Activated CD8-positive, alpha-beta memory T cell treated with anti-CD3 and anti-CD28 coated beads, Interleukin-2, amount 50 U/mL, for 24 hours (primary cell): ENCODE data around the gene MAGEB16.

Experiments used
- DNase-seq: peaks from one replicate; pipeline ENCODE4 v3.0.0-alpha.2; 2020; ENCODE audit errors: extremely low read depth

Gene MAGEB16

GRCh38 chrX:35798042-35798441 is at the start of gene MAGEB16:
MAGEB16 (plus strand) TSS chrX:35798342; CDS start chrX:35802197, 3,855 bp downstream.
- DNase-seq = no peak

DNA sequence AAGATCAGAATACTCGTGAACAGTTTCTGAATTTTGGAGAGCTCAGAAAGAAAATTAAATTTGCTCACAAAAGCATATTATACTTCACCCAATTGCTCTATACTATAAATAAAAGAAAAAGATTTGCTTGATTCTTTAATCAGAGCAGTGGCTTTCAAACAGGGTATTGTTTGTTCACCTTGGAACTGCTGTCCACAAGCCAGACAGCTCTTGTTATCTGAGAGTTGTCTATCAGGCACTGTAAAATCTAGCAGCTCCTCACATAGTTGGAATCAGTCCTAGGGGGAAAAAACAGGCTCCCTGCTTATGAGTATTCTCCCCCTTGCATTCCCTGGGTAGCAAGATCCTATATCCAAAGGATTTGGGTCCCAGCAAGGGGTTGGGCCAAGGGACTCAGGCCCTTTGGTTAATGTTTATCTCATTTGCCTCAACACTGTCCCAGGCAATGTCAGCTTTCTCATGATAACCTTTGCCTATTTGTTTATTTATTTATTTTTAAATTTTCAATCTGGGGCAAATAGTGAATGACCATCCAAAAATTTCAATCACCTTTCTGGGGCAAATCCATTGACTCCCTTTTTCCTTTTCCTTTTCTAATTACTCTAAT is 24.1 kb upstream of the MAGEB16 start:
- no peak for DNase-seq

DNA sequence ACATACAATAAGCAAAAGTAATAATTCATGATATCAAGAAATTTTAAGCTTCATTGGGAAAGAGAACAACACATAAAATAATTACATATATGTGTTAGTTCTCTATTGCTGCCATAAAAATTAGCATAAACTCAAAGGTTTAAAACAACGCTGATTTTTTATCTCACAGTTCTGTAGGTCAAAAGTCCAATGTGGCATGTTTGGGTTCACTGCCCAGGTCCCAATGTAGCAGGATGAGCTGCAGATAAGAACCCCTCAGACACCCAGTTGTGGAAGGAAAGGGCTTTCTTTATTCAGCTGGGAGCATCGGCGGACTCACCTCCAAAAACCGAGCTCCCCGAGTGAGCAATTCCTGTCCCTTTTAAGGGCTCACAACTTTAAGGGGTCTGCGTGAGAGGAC is 13.1 kb upstream of the MAGEB16 start:
- DNase-seq = no peak

DNA sequence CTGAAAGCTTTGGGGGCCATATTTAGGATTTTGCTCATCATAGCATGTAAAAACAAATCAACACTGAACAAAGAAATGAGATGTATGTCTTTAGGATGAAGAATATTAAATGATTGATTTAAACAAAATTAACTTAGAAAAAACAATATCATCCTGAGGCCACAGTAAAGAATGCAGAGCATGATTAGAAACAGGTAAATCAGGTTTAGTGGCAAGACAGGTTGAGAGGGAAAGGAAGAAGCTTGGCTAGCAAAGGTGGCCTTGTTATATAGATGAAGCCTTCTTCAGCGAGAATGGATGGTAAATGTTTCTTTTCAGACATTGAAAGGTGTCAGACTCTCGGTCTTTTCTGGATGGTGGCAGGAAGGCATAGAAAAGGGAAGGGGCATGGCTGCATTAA is 11.9 kb upstream of the MAGEB16 start:
- no peak for DNase-seq

DNA sequence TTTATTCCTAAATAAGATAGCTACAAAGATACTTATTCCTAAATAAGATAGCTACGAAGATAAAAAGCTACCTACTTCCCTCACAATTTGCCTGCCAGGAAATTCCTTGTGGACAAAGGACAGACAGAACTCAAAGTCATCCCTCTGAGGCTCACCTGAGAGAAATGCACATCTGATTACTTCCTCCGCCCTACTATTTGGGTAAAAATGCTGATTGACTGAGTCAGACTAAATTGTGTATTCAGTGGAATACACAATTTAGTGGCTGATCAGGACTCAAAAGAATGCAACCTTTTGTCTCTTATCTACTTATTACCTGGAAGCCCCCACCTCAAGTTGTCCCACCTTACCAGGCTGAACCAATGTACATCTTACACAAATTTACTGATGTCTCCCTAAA is 10.3 kb upstream of the MAGEB16 start:
- no peak for DNase-seq

DNA sequence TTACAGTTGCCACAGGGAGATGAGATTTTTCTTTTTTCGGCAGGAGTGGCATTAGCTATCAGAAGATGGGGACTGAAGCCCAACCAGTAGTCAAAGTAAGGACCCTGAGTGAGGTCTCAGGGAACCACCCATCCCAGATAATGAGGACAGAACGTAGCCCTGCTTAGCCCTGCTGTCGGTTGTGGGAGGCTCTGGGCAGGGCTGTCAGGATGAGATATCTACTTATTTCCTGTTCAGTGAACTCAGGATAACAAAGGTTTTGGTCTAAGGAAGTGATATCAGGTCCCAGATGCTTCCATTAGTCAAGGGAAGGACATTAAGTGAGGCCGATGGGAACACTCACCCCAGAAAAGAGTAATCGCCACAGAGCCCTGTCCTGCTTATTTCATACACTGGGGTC is 2.3 kb downstream of the MAGEB16 start:
- DNase-seq = no peak

DNA sequence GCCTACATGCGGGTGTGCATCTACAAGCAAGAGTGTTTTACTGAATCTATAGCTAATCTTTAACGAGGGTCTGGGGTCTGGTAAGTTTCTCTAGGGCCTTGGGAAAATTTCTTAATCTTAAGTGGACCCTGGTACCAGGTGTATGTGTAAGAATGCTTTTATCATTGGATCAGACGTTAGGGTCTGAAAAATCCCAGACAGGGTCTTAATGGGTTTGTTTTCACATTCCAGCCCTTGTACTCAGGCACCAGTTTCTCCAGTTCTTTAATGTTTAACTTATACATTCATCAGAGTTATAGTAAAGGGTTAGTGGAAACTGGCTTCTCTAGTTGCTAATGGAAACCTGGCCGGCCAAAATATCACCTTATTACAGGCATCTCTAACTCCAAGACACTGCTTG is 11.6 kb downstream of the MAGEB16 start:
- no peak for DNase-seq

- DNase-seq = no peak
Measured at GRCh38 chrX:35819241-35819640, 21.1 kb downstream of the MAGEB16 start.

- DNase-seq = no peak
Measured at GRCh38 chrX:35826503-35826902, 28.4 kb downstream of the MAGEB16 start.

DNA sequence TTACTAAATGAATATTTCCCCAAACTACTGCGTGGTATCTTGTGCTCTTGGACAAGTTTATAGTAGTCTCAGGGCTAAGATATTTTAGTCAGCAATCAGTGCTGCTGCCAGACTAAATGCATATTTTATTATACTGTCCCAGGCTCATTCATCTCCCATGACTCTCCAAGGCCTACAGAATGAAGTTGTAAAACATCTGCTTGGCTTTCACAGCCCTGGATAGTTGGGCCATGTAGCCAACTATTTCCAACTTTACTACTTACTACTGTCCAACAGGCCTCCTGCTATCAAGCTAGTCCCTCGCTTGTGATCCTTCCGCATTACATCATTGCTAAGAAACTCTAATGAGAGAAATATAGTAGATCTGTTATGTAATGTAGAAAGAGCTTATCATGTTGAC is 31.4 kb downstream of the MAGEB16 start:
- no peak for DNase-seq

GRCh38 chrX:35841872-35842271 is 43.7 kb downstream of the MAGEB16 start:
- DNase-seq = no peak

DNA sequence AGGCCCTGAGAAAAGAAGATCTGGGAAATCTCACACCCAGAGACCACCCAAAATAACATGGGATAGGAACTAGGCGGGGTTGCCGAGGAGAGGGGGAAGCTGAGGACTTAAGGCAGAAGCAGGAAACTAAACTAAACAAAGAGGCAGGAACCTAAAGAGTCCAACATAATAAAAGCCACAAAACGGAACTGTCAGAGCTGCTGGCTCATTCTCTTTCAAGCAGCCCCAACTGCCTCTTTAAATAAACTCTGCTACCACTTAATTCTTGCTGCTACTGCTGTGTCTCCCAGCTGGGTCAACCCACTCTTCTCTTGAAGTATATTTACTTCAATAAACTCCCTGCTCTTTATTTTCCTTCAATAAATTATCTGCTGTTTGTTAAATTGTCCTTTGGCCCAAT is 44.5 kb downstream of the MAGEB16 start:
- DNase-seq = no peak

GRCh38 chrX:35847736-35848135 is 49.6 kb downstream of the MAGEB16 start:
- DNase-seq = no peak
